GM21515 (cell line): ENCODE results near the gene BIVM.

Experiments used
- ATAC-seq: cut with Tn5 transposase; IDR thresholded peaks from one replicate; pipeline ENCODE4 v1.9.1; 2021; ENCODE audit not compliant: unreplicated experiment

The BIVM gene

GRCh38 chr13:102784483-102784882 lies 14.4 kb upstream of the BIVM start:
- ATAC-seq: no peak

DNA sequence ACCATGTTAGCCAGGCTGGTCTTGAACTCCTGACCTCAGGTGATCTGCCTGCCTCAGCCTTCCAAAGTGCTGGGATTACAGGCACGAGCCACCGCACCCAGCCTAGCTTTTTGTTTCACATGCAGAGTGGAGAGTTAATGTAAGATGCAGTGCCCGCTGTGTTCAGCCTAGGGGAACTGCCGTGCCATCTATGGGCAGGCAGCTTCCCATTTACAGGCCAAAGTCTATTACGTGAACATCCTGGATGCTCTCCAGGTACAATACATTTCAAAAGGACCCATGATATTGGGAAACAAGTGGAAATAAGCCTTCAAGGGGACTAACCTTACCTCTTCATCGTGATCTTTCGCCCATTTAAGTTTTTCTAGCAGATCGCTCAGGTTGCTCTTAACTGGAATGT lies 10.2 kb upstream of the BIVM start:
- ATAC-seq: no peak

GRCh38 chr13:102792396-102792795 lies 6.5 kb upstream of the BIVM start:
- ATAC-seq: no peak

- no peak for ATAC-seq
Measured at GRCh38 chr13:102793611-102794355, 5.1 kb upstream of the BIVM start.

DNA sequence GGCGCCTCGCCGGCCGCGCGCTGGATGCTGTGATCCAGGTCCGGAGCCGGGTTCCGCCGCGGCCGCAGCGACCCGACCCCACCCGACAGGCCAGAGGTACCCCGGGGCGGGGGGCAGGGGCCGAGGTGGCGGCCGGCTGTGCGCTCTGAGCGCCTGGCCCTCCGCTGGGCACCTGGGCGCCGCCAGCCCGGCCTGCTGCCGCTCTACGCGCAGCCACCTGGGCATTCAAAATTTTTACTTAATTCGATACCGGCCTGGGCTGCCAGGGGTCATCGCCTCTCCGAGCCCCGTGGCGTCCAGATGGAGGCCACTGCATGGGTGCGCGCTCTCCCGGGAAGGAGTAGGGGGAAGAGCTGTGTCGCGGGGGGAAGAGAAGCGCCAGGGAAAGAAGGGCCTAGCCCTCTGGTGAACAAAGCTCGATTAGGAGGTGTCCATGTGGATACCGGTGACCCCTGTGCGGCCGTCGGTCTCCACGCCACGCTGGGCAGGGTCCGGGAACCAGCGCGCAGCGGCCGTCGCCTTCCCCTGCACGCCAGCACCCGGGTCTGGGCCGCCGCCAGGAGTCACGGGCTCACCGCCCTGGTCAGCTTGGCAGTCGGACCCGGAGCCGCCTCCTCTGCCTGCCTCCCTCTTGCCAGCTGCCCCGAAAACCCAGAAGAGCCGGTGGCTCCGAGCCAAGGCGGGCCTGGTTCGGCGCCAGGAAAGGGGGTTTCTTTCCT lies 666 bp downstream of the BIVM start:
- peak; percentile 9 for ATAC-seq

DNA sequence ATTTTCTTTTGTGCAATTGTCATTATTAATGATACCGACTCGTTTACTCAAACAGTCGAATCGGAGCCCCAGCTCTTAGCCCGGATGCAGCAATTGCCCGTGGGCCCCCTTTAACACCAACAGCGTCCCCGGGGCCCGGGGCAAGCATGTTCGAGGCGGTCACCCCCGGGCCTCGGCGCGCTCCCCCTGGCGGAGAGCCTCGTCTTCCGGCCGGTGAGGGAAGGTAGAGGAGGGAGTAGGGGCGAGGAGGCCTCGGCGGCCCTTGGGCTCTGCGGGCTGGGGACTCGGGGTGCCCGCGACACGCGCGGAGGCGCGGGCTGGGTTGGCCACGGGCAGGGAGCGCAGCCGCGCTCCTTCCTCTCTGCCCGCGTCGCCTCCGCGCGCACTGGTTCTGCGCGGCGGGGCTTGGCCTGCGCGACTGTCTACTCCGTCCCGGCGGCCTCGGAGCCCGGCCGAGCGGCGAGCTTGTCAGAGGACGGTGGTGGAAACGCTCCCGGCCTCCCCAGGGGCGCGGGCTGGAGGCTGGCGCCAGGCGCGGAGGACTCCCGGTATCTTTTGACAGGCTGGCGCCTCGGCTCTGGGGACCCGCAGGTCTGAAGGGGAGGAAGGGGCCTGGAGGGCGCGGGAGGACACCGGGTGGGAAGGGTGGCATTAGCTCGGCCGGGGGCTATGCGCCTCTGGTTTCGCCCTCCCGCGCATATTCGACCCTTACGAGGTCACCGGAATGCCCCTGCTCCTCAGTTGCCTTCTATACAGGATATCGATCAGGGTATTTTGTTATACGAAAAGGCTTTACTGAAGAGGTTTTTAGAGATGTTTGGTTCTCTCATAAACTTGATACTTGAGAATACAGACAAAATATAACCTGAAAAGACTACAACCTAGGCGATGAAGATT lies 1.5 kb downstream of the BIVM start:
- peak; percentile 79 for ATAC-seq

DNA sequence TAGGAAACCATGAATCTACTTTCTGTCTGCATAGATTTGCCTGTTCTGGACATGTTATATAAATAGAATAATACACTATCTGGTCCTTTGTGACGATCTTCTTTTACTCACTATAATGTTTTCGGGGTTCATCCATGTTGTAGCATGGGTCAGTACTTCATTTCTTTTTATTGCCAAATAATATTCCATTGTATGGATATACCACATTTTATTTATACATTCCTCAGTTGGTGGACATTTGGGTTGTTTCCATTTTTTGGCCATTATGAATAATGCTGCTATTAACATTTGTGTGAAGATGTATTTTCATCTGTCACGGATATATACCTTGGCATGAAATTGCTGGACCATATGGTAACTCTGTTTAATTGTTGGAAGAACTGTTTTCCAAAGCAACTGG lies 6.8 kb downstream of the BIVM start:
- no peak for ATAC-seq

DNA sequence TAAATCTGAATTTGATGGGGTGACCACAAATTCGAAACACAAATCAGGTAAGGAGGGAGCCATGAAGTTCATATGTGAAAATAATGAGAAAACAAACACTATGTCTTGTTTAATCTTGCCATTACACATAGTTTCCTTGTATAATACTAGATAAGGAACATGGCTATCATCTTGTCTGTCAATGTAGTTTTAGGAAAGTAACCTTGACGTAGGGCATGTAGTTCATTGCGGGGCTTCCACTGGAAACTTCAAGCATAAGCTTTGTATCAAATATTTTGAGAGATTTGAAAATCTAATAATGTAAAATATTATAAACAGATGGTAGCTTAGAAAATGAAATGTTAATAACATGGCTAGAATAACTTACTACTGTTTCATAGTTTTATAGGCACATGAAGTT lies 8.8 kb downstream of the BIVM start:
- ATAC-seq: no peak

GRCh38 chr13:102812611-102813287 lies 13.8 kb downstream of the BIVM start:
- no peak for ATAC-seq

GRCh38 chr13:102814025-102814607 lies 15.2 kb downstream of the BIVM start:
- ATAC-seq: no peak

DNA sequence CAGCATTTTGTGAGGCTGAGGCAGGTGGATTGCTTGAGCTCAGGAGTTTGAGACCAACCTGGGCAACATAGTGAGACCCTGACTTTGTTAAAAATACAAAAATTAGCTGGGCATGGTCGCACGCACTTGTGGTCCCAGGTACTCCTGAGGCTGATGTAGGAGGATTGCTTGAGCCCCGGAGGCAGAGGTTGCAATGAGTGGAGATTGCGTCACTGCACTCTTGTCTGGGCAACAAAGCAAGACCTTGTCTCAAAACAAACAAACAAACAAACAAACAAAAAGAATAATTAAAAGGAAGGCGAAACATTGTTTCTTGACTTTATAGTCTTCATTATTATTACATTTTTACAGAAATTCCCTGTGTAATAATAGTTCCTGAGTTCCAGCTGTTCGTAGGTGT lies 15.9 kb downstream of the BIVM start:
- ATAC-seq: no peak

DNA sequence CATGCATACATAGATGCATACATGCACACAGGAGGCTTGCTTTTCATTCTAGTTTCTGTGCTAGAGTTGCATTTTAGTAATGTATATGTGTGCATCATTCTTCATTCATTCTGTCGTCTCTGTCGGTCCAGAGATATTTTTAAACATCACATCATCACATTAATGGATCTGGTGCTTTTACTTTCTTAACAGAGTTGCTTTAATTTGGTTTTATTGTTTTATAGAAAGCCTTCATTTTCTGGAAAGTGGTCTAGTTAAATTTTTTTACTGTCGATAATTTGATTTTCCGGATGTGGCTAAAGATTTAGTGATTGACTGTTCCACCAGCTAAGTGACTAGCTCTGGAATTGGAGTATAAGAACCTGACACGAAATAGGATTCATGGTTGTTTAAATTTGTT lies 16.9 kb downstream of the BIVM start:
- ATAC-seq: no peak

DNA sequence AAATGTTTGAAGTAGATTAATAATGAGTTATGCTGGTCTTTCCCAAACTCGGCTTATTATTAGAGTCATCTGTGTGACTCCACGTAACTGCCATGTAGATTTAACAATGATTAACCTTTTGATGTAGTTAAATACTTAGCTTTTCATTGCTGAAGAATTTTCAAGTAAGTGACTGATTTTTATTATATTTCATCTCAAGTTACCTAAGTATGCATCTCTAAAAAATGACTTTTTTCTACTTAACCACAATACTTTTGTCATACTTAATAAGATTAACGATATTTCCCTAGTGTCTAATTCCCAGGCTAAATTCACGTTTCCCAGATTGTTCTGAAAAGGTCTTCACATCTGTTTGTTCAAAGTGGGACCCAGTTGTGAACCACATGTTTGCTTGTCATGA lies 17.8 kb downstream of the BIVM start:
- no peak for ATAC-seq

DNA sequence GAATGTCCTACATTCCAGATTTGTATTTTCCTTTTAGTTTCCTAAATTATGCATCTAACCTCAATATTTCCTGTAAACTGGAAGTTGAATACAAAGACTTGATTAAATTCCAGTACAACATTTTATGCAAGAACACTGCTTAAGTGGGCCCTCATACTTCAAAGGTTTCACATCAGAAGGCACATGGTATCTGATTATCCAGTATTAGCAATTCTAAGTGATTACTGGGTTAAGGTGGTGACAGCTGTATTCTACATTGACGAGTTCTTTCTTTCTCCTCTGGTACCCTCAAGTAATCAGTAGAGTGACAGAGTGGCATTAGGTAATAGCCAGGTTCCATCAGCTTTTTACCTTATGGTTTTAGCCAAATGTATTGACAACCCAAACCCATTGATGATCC lies 18.3 kb downstream of the BIVM start:
- no peak for ATAC-seq

- no peak for ATAC-seq
Measured at GRCh38 chr13:102817907-102818306, 19.0 kb downstream of the BIVM start.

GRCh38 chr13:102825400-102825799 lies 26.5 kb downstream of the BIVM start:
- no peak for ATAC-seq

DNA sequence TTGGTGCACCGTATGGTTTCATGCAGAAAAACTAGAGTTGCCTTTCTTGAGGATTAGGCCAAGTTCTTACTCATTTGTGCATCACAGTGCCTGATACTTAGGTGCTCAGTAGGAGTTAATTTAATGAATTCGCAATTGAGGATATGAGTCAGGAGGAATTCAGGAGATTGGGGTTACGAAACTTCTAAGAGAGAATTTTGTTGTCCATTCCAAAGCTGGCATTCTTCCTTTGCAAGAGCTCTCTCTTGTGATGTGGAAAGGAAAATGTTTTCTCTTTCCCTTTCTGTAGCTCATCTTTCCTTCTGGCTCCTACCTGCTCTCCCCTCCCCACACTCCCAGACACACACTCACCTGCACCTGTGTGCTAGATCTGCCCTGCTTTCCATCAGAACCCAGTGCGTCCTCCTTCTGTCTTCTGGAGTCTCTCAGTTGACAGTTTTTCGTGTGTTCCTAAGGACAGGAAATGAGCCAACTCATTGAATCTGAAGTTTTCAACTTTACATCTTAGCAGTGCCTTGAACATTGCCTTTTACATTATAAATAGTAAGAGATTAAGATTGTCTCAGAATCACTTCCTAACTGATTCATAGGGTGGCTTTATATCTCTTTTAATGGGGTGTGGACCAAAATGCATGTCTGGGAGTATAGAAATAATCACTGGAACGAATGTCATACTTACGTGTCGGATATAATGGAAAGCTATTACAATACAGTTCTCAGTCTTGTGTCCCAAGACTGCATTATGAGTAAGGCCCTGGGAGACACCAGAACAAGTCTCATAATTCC lies 27.2 kb downstream of the BIVM start:
- ATAC-seq: no peak

DNA sequence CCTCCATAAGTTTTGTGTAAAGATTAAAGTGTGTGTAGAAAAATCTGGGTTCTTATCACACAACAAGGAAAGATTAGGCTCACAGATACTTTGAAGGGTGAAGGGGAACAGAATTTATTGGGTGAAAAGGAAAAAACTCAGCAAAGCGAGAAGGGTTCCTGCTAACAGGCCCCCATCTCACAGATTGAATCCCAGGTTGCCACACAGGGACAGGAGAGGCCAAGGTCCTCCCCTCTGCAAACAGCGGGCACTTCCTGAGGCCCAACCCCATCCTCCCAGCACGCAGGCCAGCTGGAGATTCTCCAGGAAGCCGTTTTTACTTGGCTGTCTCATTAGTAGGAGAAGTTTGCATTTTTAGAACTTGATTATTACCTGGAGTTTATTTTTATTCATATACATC lies 31.7 kb downstream of the BIVM start:
- ATAC-seq: no peak

- no peak for ATAC-seq
Measured at GRCh38 chr13:102836471-102836870, 37.6 kb downstream of the BIVM start.

- no peak for ATAC-seq
Measured at GRCh38 chr13:102838273-102838672, 39.4 kb downstream of the BIVM start.
